Measurements from ENCODE around the gene ANKRD9.
"Not testable (repeated sequence)": the region's sequence is repeated elsewhere in the genome, so short reads cannot be mapped to it uniquely, and the experiment has no call there.

The ANKRD9 gene

GRCh38 chr14:102524451-102525218 is 15.1 kb upstream of the ANKRD9 start:
- POLR2A ChIA-PET (ENCODE audit: low non-redundant PET) = interaction anchor here (0.6 to 1.2 kb wide), 2 partner anchors 50 to 67 kb away, joined by 3 to 5 read pairs; no protein-coding TSS in a partner anchor
- CTCF ChIA-PET = interaction anchor here (0.5 to 1.7 kb wide), 12 partner anchors 13 to 597 kb away, joined by 3 to 5 read pairs (median 4); no protein-coding TSS in a partner anchor
- peak; percentile 98 for DNase-seq (ENCODE audit: low spot score)
- TF ChIP-seq CTCF (conservative IDR thresholded peaks at IDR 0.05; ENCODE audit: low read depth) = peak; percentile 96
- peak overlapping the region; percentile 95 for H3K27ac ChIP-seq

GRCh38 chr14:102523569-102524450 is 14.2 kb upstream of the ANKRD9 start:
- H3K27ac ChIP-seq = peak overlapping the region; percentile 95
- no peak for TF ChIP-seq CTCF (conservative IDR thresholded peaks at IDR 0.05; ENCODE audit: low read depth)
- ChIA-PET POLR2A (ENCODE audit: low non-redundant PET) (interaction anchor here (1.2 kb wide), 1 partner anchor 68 kb away, joined by 5 read pairs; no protein-coding TSS in a partner anchor), CTCF (interaction anchor here (0.7 to 1.3 kb wide), 4 partner anchors 16 to 86 kb away, joined by 3 to 4 read pairs (median 4); no protein-coding TSS in a partner anchor)
- DNase-seq (ENCODE audit: low spot score) = no peak

- H3K27ac ChIP-seq = peak overlapping the region; percentile 95
- no peak for TF ChIP-seq CTCF (conservative IDR thresholded peaks at IDR 0.05; ENCODE audit: low read depth)
- ChIA-PET POLR2A (ENCODE audit: low non-redundant PET) (no interaction called here), CTCF (interaction anchor here (0.7 to 0.9 kb wide), 3 partner anchors 17 to 72 kb away, joined by 3 to 4 read pairs (median 4); no protein-coding TSS in a partner anchor)
- DNase-seq (ENCODE audit: low spot score) = no peak
Observed at GRCh38 chr14:102523200-102523568, 13.6 kb upstream of the ANKRD9 start.

- CTCF ChIA-PET = interaction anchor here (0.6 to 1.6 kb wide), 2 partner anchors 75 to 88 kb away, joined by 3 to 8 read pairs; no protein-coding TSS in a partner anchor
Observed at GRCh38 chr14:102519709-102520108, 10.1 kb upstream of the ANKRD9 start.

GRCh38 chr14:102518063-102518648 is 8.6 kb upstream of the ANKRD9 start:
- H3K27ac ChIP-seq = peak overlapping the region; percentile 100
- ChIA-PET CTCF (interaction anchor here (0.5 to 1.6 kb wide), 3 partner anchors 77 to 89 kb away, joined by 3 to 8 read pairs (median 8); no protein-coding TSS in a partner anchor), POLR2A (ENCODE audit: low non-redundant PET) (no interaction called here)
- DNase-seq (ENCODE audit: low spot score) = no peak
- TF ChIP-seq CTCF (conservative IDR thresholded peaks at IDR 0.05; ENCODE audit: low read depth) = no peak

More at GRCh38 chr14:102519709-102520108, 10.1 kb upstream of the ANKRD9 start:
- POLR2A ChIA-PET (ENCODE audit: low non-redundant PET); DNase-seq (ENCODE audit: low spot score): not testable (repeated sequence)
- H3K27ac ChIP-seq = peak overlapping the region; percentile 100; the same call in 1 of the 2 replicates

GRCh38 chr14:102517392-102518062 is 8.0 kb upstream of the ANKRD9 start:
- no peak for TF ChIP-seq CTCF (conservative IDR thresholded peaks at IDR 0.05; ENCODE audit: low read depth)
- DNase-seq (ENCODE audit: low spot score) = no peak
- peak overlapping the region; percentile 100 for H3K27ac ChIP-seq
- POLR2A ChIA-PET (ENCODE audit: low non-redundant PET) = no interaction called here
- CTCF ChIA-PET = interaction anchor here (0.5 kb wide), 1 partner anchor 88 kb away, joined by 3 read pairs; no protein-coding TSS in a partner anchor
